Measurements from ENCODE around the gene DYSF. TPM values are rescaled to one million over a fixed set of nuclear protein-coding genes. Genes with fewer than 3 reads are reported as not detected.
A peak's percentile ranks its signal among the peaks of the same experiment; 100 is the strongest.

Gene DYSF
- total RNA-seq, 1 experiment from 2014 or later = 5.5 TPM

DNA sequence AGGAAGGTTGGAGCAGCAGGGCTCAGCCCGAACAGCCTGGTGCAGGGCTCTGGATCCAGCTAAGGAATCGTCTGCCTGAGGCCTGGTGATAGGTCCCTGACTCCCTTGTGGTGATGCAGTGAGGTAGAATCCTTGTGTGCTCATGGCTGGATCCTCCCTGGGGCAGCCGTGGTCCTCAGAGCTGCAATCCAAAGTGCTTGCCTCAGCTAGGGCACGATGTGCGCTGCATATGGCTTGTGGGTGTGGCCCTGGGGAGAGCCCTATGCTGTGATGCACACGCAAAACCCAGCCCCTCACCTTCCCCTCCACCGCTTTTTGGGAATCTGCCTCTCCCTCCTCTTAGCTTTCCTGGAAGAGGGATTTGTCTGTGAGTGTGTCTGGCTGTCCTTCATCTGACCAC, 142.2 kb downstream of the DYSF start:
- H2BK12ac ChIP-seq (ENCODE audit: insufficient read length, low read depth, low read length) = no peak overlapping the region
- H3K36me3 Mint-ChIP-seq (ENCODE audit: insufficient read depth in 1 of 3, low read depth in 3 of 3) = no peaks in the 10 kb centered on the region; a peak in 1 of 7 replicates
- no peaks in the 10 kb centered on the region for H3K27me3 ChIP-seq (ENCODE audit: insufficient read depth, low read length)
- no peak overlapping the region for H3T11ph ChIP-seq (ENCODE audit: low read length)
- H3K18ac ChIP-seq (ENCODE audit: insufficient read length, low read depth, low read length) = no peak overlapping the region
- no peaks in the 10 kb centered on the region for H3K23me2 ChIP-seq (ENCODE audit: insufficient read length, low read depth, low read length, poor library complexity, severe bottlenecking)
- H3K23ac ChIP-seq (ENCODE audit: insufficient read length, low read depth, low read length) = no peak overlapping the region
- H3K4me3 Mint-ChIP-seq = no peak overlapping the region
- no peak overlapping the region for H2BK15ac ChIP-seq (ENCODE audit: low read depth, low read length)
- no peak overlapping the region for H2AFZ ChIP-seq (ENCODE audit: low read length)
- H3K27ac Mint-ChIP-seq = no peak overlapping the region
- H2BK20ac ChIP-seq (ENCODE audit: low read depth, low read length, poor library complexity, severe bottlenecking) = no peak overlapping the region
- TF ChIP-seq, protein P1, sequence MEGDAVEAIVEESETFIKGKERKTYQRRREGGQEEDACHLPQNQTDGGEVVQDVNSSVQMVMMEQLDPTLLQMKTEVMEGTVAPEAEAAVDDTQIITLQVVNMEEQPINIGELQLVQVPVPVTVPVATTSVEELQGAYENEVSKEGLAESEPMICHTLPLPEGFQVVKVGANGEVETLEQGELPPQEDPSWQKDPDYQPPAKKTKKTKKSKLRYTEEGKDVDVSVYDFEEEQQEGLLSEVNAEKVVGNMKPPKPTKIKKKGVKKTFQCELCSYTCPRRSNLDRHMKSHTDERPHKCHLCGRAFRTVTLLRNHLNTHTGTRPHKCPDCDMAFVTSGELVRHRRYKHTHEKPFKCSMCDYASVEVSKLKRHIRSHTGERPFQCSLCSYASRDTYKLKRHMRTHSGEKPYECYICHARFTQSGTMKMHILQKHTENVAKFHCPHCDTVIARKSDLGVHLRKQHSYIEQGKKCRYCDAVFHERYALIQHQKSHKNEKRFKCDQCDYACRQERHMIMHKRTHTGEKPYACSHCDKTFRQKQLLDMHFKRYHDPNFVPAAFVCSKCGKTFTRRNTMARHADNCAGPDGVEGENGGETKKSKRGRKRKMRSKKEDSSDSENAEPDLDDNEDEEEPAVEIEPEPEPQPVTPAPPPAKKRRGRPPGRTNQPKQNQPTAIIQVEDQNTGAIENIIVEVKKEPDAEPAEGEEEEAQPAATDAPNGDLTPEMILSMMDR (conservative IDR thresholded peaks at IDR 0.05) = no peak
- no peak overlapping the region for H3K56ac ChIP-seq (ENCODE audit: insufficient read length, low read depth, low read length)
- H3K4me1 ChIP-seq (ENCODE audit: insufficient read depth, low read length) = no peaks in the 10 kb centered on the region
- H3K9me3 Mint-ChIP-seq = no peaks in the 10 kb centered on the region
- no peak for DNase-seq
- H4K20me1 ChIP-seq (ENCODE audit: control insufficient read depth, insufficient read depth, insufficient read length) = no peaks in the 10 kb centered on the region
- no peak overlapping the region for H3K4ac ChIP-seq (ENCODE audit: low read depth, low read length)
- H2BK120ac ChIP-seq (ENCODE audit: low read depth, low read length, poor library complexity, severe bottlenecking) = no peak overlapping the region
- no peak overlapping the region for H2BK5ac ChIP-seq (ENCODE audit: insufficient read length, low read length)
- H3K79me2 ChIP-seq (ENCODE audit: insufficient read depth, low read length) = no peaks in the 10 kb centered on the region
- no peak overlapping the region for H4K91ac ChIP-seq (ENCODE audit: insufficient read length, low read depth, low read length)
- no peak overlapping the region for H3K4me2 ChIP-seq (ENCODE audit: insufficient read depth, insufficient read length, low read length)
- H4K5ac ChIP-seq (ENCODE audit: insufficient read length, low read depth, low read length) = no peak overlapping the region
- no peak overlapping the region for H2AK5ac ChIP-seq (ENCODE audit: insufficient read length, low read length)
- no peaks in the 10 kb centered on the region for H3K9me3 ChIP-seq (ENCODE audit: control insufficient read depth, low read depth, low read length)
- no peak overlapping the region for H3K9ac ChIP-seq (ENCODE audit: extremely low read depth, insufficient read length, low read length)
- H4K8ac ChIP-seq (replicated peaks; ENCODE audit: insufficient read length, low read depth, low read length) = no peak overlapping the region
- no CpG with 5 or more reads among the region's 7 CpGs for WGBS (ENCODE audit: extremely low coverage, insufficient read length, low lambda C conversion rate)
- H3K27me3 Mint-ChIP-seq (ENCODE audit: low read depth) = no peaks in the 10 kb centered on the region; the same call in none of the 2 replicates
- no peak overlapping the region for H3K27ac ChIP-seq (ENCODE audit: insufficient read length, low read depth, low read length)
- peaks cover 14 to 16% of the 10 kb centered on the region in 2 experiments for H3K4me1 Mint-ChIP-seq
- H3K79me1 ChIP-seq (ENCODE audit: insufficient read depth, low read depth, low read length, poor library complexity, severe bottlenecking) = no peaks in the 10 kb centered on the region
- peak overlapping the region; percentile 31; the same call in 1 of the 2 replicates for H3K14ac ChIP-seq (ENCODE audit: insufficient read depth, low read length)

All from H9 (cell line).